B cell (primary cell): ENCODE measurements around the gene EXOC3. TPM values are rescaled to one million over a fixed set of nuclear protein-coding genes. Genes with fewer than 3 reads are reported as not detected.

ENCODE experiments used
- ATAC-seq: fragments of 200-7000 bp; cut with Tn5 transposase; one replicate; pipeline ENCODE4 v1.10.0; 2021; ENCODE audit warnings: low read depth, mild to moderate bottlenecking, moderate number of reproducible peaks, moderate library complexity
- CTCF ChIA-PET: fragments of 350-600 bp; sonication (Branson Sonifier 250); formaldehyde crosslinking; loops from one replicate; lab custom pipeline; 2021; ENCODE audit warnings: antibody characterized with exemption, inconsistent platforms; lab: Charles Lee
- POLR2A ChIA-PET: fragments of 350-600 bp; sonication (Branson Sonifier 250); formaldehyde crosslinking; loops from one replicate; lab custom pipeline; 2021; ENCODE audit warnings: antibody characterized with exemption; lab: Charles Lee
- DNase-seq: peaks from one replicate; pipeline ENCODE4 v3.0.0; 2013
- H2AFZ ChIP-seq: 2 replicates; pipeline ENCODE4 v1.6.1; 2012; ENCODE audit warnings: mild to moderate bottlenecking, low read depth, low read length; ENCODE audit not compliant: insufficient read depth, poor library complexity, severe bottlenecking
- H3K27ac ChIP-seq, 2 donors: 1 replicate in 1 of 2; 2 replicates in 1 of 2; pipeline ENCODE4 v1.5.1; 2012 to 2013; ENCODE audit warnings: low read length in 2 of 2, mild to moderate bottlenecking in 2 of 2, moderate library complexity in 1 of 2
- H3K27me3 ChIP-seq, 4 experiments: fragments of 200-600 bp in 1 of 4; sonication (generic) in 1 of 4; replicated peaks in 1 of 4; 1 replicate in 2 of 4; 2 replicates in 2 of 4; pipeline versions ENCODE4 v1.6.1 to v1.7.0; 2013 to 2016; ENCODE audit warnings: low read length in 3 of 4, mild to moderate bottlenecking in 2 of 4, mixed read lengths in 1 of 4, moderate library complexity in 1 of 4; ENCODE audit not compliant: insufficient read depth in 4 of 4, control insufficient read depth in 3 of 4; ENCODE audit errors: control extremely low read depth in 1 of 4
- H3K36me3 ChIP-seq, 2 experiments: replicated peaks in 1 of 2; 1 replicate in 1 of 2; 2 replicates in 1 of 2; pipeline versions ENCODE4 v1.6.1 to v1.7.1; 2013; ENCODE audit warnings: low read length in 1 of 2; ENCODE audit not compliant: insufficient read depth in 2 of 2, control insufficient read depth in 1 of 2; ENCODE audit errors: control extremely low read depth in 1 of 2, extremely low read depth in 1 of 2
- H3K4me1 ChIP-seq, 2 donors: fragments of 200-600 bp in 1 of 2; sonication (generic) in 1 of 2; 1 replicate in 1 of 2; 2 replicates in 1 of 2; pipeline versions ENCODE4 v1.5.1 to v1.6.1; 2013 to 2017; ENCODE audit warnings: low read length in 2 of 2; ENCODE audit not compliant: control insufficient read depth in 2 of 2, insufficient read depth in 2 of 2
- H3K4me2 ChIP-seq: replicated peaks from 2 replicates; pipeline ENCODE3; 2012; ENCODE audit warnings: mild to moderate bottlenecking, low read depth, low read length; ENCODE audit not compliant: poor library complexity, severe bottlenecking
- H3K4me3 ChIP-seq, 5 experiments: fragments of 200-600 bp in 1 of 5; sonication (generic) in 1 of 5; 1 replicate in 3 of 5; 2 replicates in 2 of 5; pipeline versions ENCODE4 v1.5.1 to v1.7.0; 2011 to 2016; ENCODE audit warnings: low read length in 4 of 5, mild to moderate bottlenecking in 4 of 5, low read depth in 2 of 5, control low read depth in 1 of 5, moderate library complexity in 1 of 5; ENCODE audit not compliant: insufficient read depth in 1 of 5; ENCODE audit errors: control extremely low read depth in 1 of 5, extremely low read depth in 1 of 5
- H3K79me2 ChIP-seq: fragments of 200-600 bp; sonication (generic); one replicate; pipeline ENCODE4 v1.6.0; 2016; ENCODE audit warnings: low read length; ENCODE audit not compliant: control insufficient read depth, insufficient read depth
- H3K9ac ChIP-seq: fragments of 200-600 bp; sonication (generic); 2 replicates; pipeline ENCODE4 v1.6.1; 2017; ENCODE audit warnings: mild to moderate bottlenecking, low read length, moderate library complexity
- H3K9me3 ChIP-seq, 3 donors: one replicate each; pipeline versions ENCODE4 v1.6.1 to v1.7.1; 2013; ENCODE audit warnings: low read length in 2 of 3; ENCODE audit not compliant: control insufficient read depth in 2 of 3, insufficient read depth in 1 of 3; ENCODE audit errors: control extremely low read depth in 1 of 3
- H4K20me1 ChIP-seq: 2 replicates; pipeline ENCODE4 v1.6.0; 2012; ENCODE audit warnings: mild to moderate bottlenecking, low read length; ENCODE audit not compliant: insufficient read depth, control insufficient read depth, poor library complexity, severe bottlenecking
- H3K27ac Mint-ChIP-seq: one replicate; pipeline ENCODE4 v1.8.0; 2021; ENCODE audit warnings: mixed read lengths
- H3K27me3 Mint-ChIP-seq: one replicate; pipeline ENCODE4 v1.8.0; 2021; ENCODE audit warnings: mixed read lengths
- H3K4me1 Mint-ChIP-seq: one replicate; pipeline ENCODE4 v1.8.0; 2021; ENCODE audit warnings: mixed read lengths
- H3K4me3 Mint-ChIP-seq: one replicate; pipeline ENCODE4 v1.8.0; 2021; ENCODE audit warnings: mixed read lengths
- H3K9me3 Mint-ChIP-seq: one replicate; pipeline ENCODE4 v1.8.0; 2022; ENCODE audit warnings: mixed read lengths; ENCODE audit not compliant: insufficient read depth
- CTCF ChIP-seq: fragments of 200-600 bp; IDR thresholded peaks from one replicate; pipeline ENCODE4 v1.8.0; 2022; ENCODE audit warnings: antibody characterized with exemption, mild to moderate bottlenecking
- EZH2 ChIP-seq: IDR thresholded peaks from 2 replicates; pipeline ENCODE4 v1.6.1; 2012; ENCODE audit warnings: borderline replicate concordance, low read depth, mild to moderate bottlenecking, moderate library complexity, low read length; ENCODE audit not compliant: insufficient read depth, poor library complexity, severe bottlenecking
- WGBS: methylation state at CpG from one replicate; pipeline ENCODE4 v1.1.5; 2013; ENCODE audit warnings: missing lambda C conversion rate; ENCODE audit not compliant: insufficient coverage; 5-methylcytosine and 5-hydroxymethylcytosine counted together
- intact Hi-C: fragments of 100-400 bp; cut with micrococcal nuclease; formaldehyde crosslinking; loops from one replicate; pipeline ENCODE4 v1.10.0; 2022
- polyA plus RNA-seq: library from polyadenylated mRNA; depleted of rRNA; stranded (reverse); fragments of >200 nt; gene quantifications from 2 replicates; pipeline ENCODE4 v1.2.3, GENCODE V29; 2012
- total RNA-seq, 2 donors: library from RNA; stranded (reverse); fragments of 120-200 nt in 1 of 2; gene quantifications; 1 replicate in 1 of 2; 2 replicates in 1 of 2; pipeline versions ENCODE4 v1.2.3 to v1.2.4, GENCODE V29; 2013 to 2022

EXOC3 gene
- total and polyA plus RNA-seq, 2 donors (not counting 1 experiment from before 2014, with no cell fraction given): 44.0 to 97.1 TPM

GRCh38 chr5:430214-430925, 12.6 kb upstream of the EXOC3 start:
- TF ChIP-seq CTCF: no peak
- TF ChIP-seq EZH2: no peak
- ChIA-PET POLR2A (no interaction called here), CTCF (interaction anchor here (0.7 to 5.1 kb wide), 8 partner anchors 22 to 242 kb away, joined by 3 to 41 read pairs (median 5); partner anchors contain the start of gene PDCD6)
- H2AFZ ChIP-seq: no peak overlapping the region
- H3K79me2 ChIP-seq: no peaks in the 10 kb centered on the region
- H3K27ac Mint-ChIP-seq: no peak overlapping the region
- H3K27me3 Mint-ChIP-seq: peaks cover 9% of the 10 kb centered on the region
- H3K9me3 Mint-ChIP-seq: no peaks in the 10 kb centered on the region
- H4K20me1 ChIP-seq: no peaks in the 10 kb centered on the region
- ATAC-seq (no peak), DNase-seq (no peak)
- H3K4me3 Mint-ChIP-seq: no peak overlapping the region
- no peaks in the 10 kb centered on the region for H3K4me1 ChIP-seq
- H3K9ac ChIP-seq: no peak overlapping the region
- peaks cover 3% of the 10 kb centered on the region for H3K4me1 Mint-ChIP-seq
- peaks cover 0 to 3% (median 0%) of the 10 kb centered on the region in 3 donors for H3K9me3 ChIP-seq
- H3K27me3 ChIP-seq: peaks cover 0 to 8% (median 2%) of the 10 kb centered on the region in 4 experiments
- H3K4me3 ChIP-seq: no peak overlapping the region
- 92% methylated on average over 22 of the region's 25 CpGs for WGBS
- H3K27ac ChIP-seq: no peak overlapping the region
- H3K4me2 ChIP-seq: no peak overlapping the region
- intact Hi-C loops: no loop called here
- no peaks in the 10 kb centered on the region for H3K36me3 ChIP-seq
